DOHH2 (cell line): Measurements from ENCODE around the gene ANK2.

ENCODE experiments used
- CTCF ChIP-seq: fragments of 200-600 bp; sonication (generic); IDR thresholded peaks from one replicate; pipeline ENCODE4 v1.5.1; 2014; ENCODE audit warnings: antibody characterized with exemption, mild to moderate bottlenecking, low read depth, low read length; ENCODE audit not compliant: poor library complexity, severe bottlenecking
- EZH2phosphoT487 ChIP-seq: fragments of 200-600 bp; sonication (generic); IDR thresholded peaks from 2 replicates; pipeline ENCODE4 v1.6.1; 2017; ENCODE audit warnings: borderline replicate concordance, mild to moderate bottlenecking, antibody characterized with exemption, low read length, moderate library complexity, mixed read lengths

GRCh38 chr4:113131621-113132020, 82.2 kb downstream of the ANK2 start:
- no peak for TF ChIP-seq CTCF
- no peak for TF ChIP-seq EZH2phosphoT487
